Mononuclear cell (primary cell): ENCODE results near the gene SEZ6L. TPM values are rescaled to one million over a fixed set of nuclear protein-coding genes. Genes with fewer than 3 reads are reported as not detected.

ENCODE experiments used
- H3K27me3 ChIP-seq: 2 replicates; pipeline ENCODE4 v1.6.0; 2011; ENCODE audit warnings: low read length, control low read depth; ENCODE audit not compliant: insufficient read depth
- H3K4me1 ChIP-seq: 2 replicates; pipeline ENCODE4 v1.5.1; 2011; ENCODE audit warnings: mild to moderate bottlenecking, low read length, control low read depth; ENCODE audit not compliant: insufficient read depth
- H3K4me3 ChIP-seq: 2 replicates; pipeline ENCODE4 v1.5.1; 2011; ENCODE audit warnings: mild to moderate bottlenecking, low read length, moderate library complexity
- H3K9me3 ChIP-seq: 2 replicates; pipeline ENCODE4 v1.5.1; 2011; ENCODE audit warnings: low read depth, mild to moderate bottlenecking, control low read depth, low read length
- total RNA-seq: library from RNA; depleted of rRNA; stranded (reverse); fragments of >200 nt; gene quantifications from one replicate; pipeline ENCODE4 v1.2.3, GENCODE V29; 2012

Gene SEZ6L
- total RNA-seq, 1 donor: 0.84 TPM

- H3K9me3 ChIP-seq: no peaks in the 10 kb centered on the region
- peaks cover 5% of the 10 kb centered on the region for H3K27me3 ChIP-seq
- no peaks in the 10 kb centered on the region for H3K4me1 ChIP-seq
- no peak overlapping the region for H3K4me3 ChIP-seq
These were observed 117.0 kb downstream of the SEZ6L start for GRCh38 chr22:26286091-26286820.

- H3K4me1 ChIP-seq: no peaks in the 10 kb centered on the region
These were observed 118.3 kb downstream of the SEZ6L start for GRCh38 chr22:26287382-26288225.

GRCh38 chr22:26289611-26290101 is 120.4 kb downstream of the SEZ6L start:
- no peak overlapping the region for H3K4me3 ChIP-seq
- H3K27me3 ChIP-seq: no peaks in the 10 kb centered on the region
- peaks cover 4% of the 10 kb centered on the region for H3K4me1 ChIP-seq
- H3K9me3 ChIP-seq: no peaks in the 10 kb centered on the region

More at GRCh38 chr22:26287382-26288225, 118.3 kb downstream of the SEZ6L start:
- no peaks in the 10 kb centered on the region for H3K9me3 ChIP-seq
- no peak overlapping the region for H3K4me3 ChIP-seq
- peaks cover 5% of the 10 kb centered on the region for H3K27me3 ChIP-seq

- Histone ChIP-seq H3K4me1 (peaks cover 10% of the 10 kb centered on the region), H3K4me3 (no peak overlapping the region), H3K9me3 (no peaks in the 10 kb centered on the region), H3K27me3 (no peaks in the 10 kb centered on the region)
These were observed 122.8 kb downstream of the SEZ6L start for GRCh38 chr22:26291940-26292666.

- no peak overlapping the region for H3K4me3 ChIP-seq
- no peaks in the 10 kb centered on the region for H3K27me3 ChIP-seq
- H3K4me1 ChIP-seq: peaks cover 10% of the 10 kb centered on the region
These were observed 123.4 kb downstream of the SEZ6L start for GRCh38 chr22:26292667-26292995.

GRCh38 chr22:26295563-26296126 is 126.4 kb downstream of the SEZ6L start:
- H3K9me3 ChIP-seq: no peaks in the 10 kb centered on the region
- H3K27me3 ChIP-seq: no peaks in the 10 kb centered on the region
- no peak overlapping the region for H3K4me3 ChIP-seq
- H3K4me1 ChIP-seq: peaks cover 10% of the 10 kb centered on the region

More at GRCh38 chr22:26292667-26292995, 123.4 kb downstream of the SEZ6L start:
- H3K9me3 ChIP-seq: no peaks in the 10 kb centered on the region

GRCh38 chr22:26298605-26299310 is 129.5 kb downstream of the SEZ6L start:
- Histone ChIP-seq H3K9me3 (no peaks in the 10 kb centered on the region), H3K4me3 (no peak overlapping the region), H3K27me3 (peaks cover 3% of the 10 kb centered on the region), H3K4me1 (peaks cover 10% of the 10 kb centered on the region)

- no peak overlapping the region for H3K4me3 ChIP-seq
These were observed 133.5 kb downstream of the SEZ6L start for GRCh38 chr22:26302726-26303125.

GRCh38 chr22:26303475-26303874 is 134.2 kb downstream of the SEZ6L start:
- Histone ChIP-seq H3K27me3 (peaks cover 6% of the 10 kb centered on the region), H3K9me3 (no peaks in the 10 kb centered on the region), H3K4me3 (no peak overlapping the region), H3K4me1 (no peaks in the 10 kb centered on the region)

More at GRCh38 chr22:26302726-26303125, 133.5 kb downstream of the SEZ6L start:
- H3K27me3 ChIP-seq: peaks cover 6% of the 10 kb centered on the region
- no peaks in the 10 kb centered on the region for H3K4me1 ChIP-seq
- H3K9me3 ChIP-seq: no peaks in the 10 kb centered on the region

GRCh38 chr22:26304730-26305129 is 135.5 kb downstream of the SEZ6L start:
- Histone ChIP-seq H3K9me3 (no peaks in the 10 kb centered on the region), H3K4me3 (no peak overlapping the region), H3K27me3 (peaks cover 6% of the 10 kb centered on the region), H3K4me1 (no peaks in the 10 kb centered on the region)

GRCh38 chr22:26308467-26308866 is 139.2 kb downstream of the SEZ6L start:
- H3K4me3 ChIP-seq: no peak overlapping the region
- peaks cover 6% of the 10 kb centered on the region for H3K27me3 ChIP-seq
- H3K4me1 ChIP-seq: no peaks in the 10 kb centered on the region
- H3K9me3 ChIP-seq: no peaks in the 10 kb centered on the region

GRCh38 chr22:26310616-26311015 is 141.4 kb downstream of the SEZ6L start:
- Histone ChIP-seq H3K27me3 (peaks cover 3% of the 10 kb centered on the region), H3K4me1 (no peaks in the 10 kb centered on the region), H3K9me3 (no peaks in the 10 kb centered on the region), H3K4me3 (no peak overlapping the region)

GRCh38 chr22:26313291-26313690 is 144.0 kb downstream of the SEZ6L start:
- Histone ChIP-seq H3K4me3 (no peak overlapping the region), H3K9me3 (no peaks in the 10 kb centered on the region), H3K4me1 (no peaks in the 10 kb centered on the region), H3K27me3 (no peaks in the 10 kb centered on the region)

- Histone ChIP-seq H3K9me3 (no peaks in the 10 kb centered on the region), H3K4me1 (no peaks in the 10 kb centered on the region), H3K4me3 (no peak overlapping the region), H3K27me3 (no peaks in the 10 kb centered on the region)
These were observed 144.9 kb downstream of the SEZ6L start for GRCh38 chr22:26314171-26314570.
